Nephron (organoid): ENCODE data around the gene ODF2.
"Not testable (repeated sequence)": the region's sequence is repeated elsewhere in the genome, so short reads cannot be mapped to it uniquely, and the experiment has no call there.

Experiments
- H3K27ac Mint-ChIP-seq, 3 experiments: 2 replicates each; pipeline ENCODE4 v1.8.0; 2020; ENCODE audit warnings: mixed read lengths in 3 of 3, mild to moderate bottlenecking in 2 of 3, moderate library complexity in 1 of 3
- H3K27me3 Mint-ChIP-seq: 2 replicates; pipeline ENCODE4 v1.8.0; 2021; ENCODE audit warnings: low read depth, mild to moderate bottlenecking, moderate library complexity, mixed read lengths
- H3K36me3 Mint-ChIP-seq: 2 replicates; pipeline ENCODE4 v1.8.0; 2020; ENCODE audit warnings: low read depth, mixed read lengths
- H3K4me1 Mint-ChIP-seq: 2 replicates; pipeline ENCODE4 v1.8.0; 2020; ENCODE audit warnings: mixed read lengths
- H3K4me3 Mint-ChIP-seq, 3 experiments: 2 replicates each; pipeline ENCODE4 v1.8.0; 2020; ENCODE audit warnings: mild to moderate bottlenecking in 3 of 3, mixed read lengths in 3 of 3, moderate library complexity in 2 of 3
- H3K9me3 Mint-ChIP-seq: 2 replicates; pipeline ENCODE4 v1.8.0; 2020; ENCODE audit warnings: mixed read lengths
- CTCF ChIP-seq, 3 experiments: fragments of 200-600 bp; sonication (generic); IDR thresholded peaks; one replicate each; pipeline ENCODE4 v1.5.0; 2021; ENCODE audit warnings: antibody characterized with exemption in 3 of 3; ENCODE audit not compliant: unreplicated experiment in 3 of 3

The ODF2 gene

GRCh38 chr9:128411364-128412119 lies 44.3 kb upstream of the ODF2 start:
- Mint-ChIP-seq H3K4me3 (no peak overlapping the region), H3K4me1 (peaks cover 26% of the 10 kb centered on the region), H3K27ac (peak overlapping the region in 2 of 3 experiments; percentile 25 to 26), H3K9me3 (no peaks in the 10 kb centered on the region), H3K36me3 (no peaks in the 10 kb centered on the region), H3K27me3 (peaks cover 32% of the 10 kb centered on the region)
- TF ChIP-seq CTCF (IDR thresholded peaks at IDR 0.05; ENCODE audit: unreplicated experiment in 3 of 3): no peak

DNA sequence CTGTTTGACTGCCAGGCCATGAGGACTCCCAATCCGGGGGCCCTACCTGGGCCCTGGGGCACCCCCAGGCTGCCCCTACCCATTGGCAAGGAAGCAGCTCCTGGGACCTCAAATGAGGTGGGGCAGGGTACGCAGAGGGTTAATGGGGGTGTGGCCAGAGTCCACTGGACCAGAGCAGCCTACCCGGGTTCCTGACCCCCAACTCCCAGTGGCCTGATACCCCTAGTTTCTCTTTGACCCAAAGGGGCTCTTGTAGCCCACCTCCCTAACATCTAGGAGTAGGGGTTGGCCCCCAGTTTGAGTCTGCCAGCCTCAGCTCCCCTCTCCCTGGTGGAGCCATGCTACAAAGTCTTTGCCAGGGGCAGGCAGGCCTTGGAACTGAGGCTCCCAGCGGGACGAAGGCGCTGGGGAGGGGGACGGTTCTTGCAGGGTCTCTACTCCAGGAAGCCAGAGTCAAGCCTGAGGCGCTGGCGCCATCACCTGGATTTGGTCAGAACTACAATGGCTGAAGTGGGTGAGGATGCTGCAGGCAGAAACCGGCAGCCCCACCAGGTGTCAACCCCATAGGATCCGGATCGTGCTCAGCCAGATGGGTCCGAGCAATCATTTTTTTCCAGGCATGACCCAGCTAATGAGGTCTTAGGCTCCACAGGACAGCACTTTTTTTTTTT lies 43.6 kb upstream of the ODF2 start:
- Mint-ChIP-seq H3K27me3 (peaks cover 32% of the 10 kb centered on the region), H3K4me1 (peaks cover 24% of the 10 kb centered on the region), H3K9me3 (no peaks in the 10 kb centered on the region), H3K27ac (no peak overlapping the region), H3K4me3 (no peak overlapping the region), H3K36me3 (no peaks in the 10 kb centered on the region)
- peak; percentile 62 to 70 (median 67) for TF ChIP-seq CTCF (IDR thresholded peaks at IDR 0.05; ENCODE audit: unreplicated experiment in 3 of 3)

DNA sequence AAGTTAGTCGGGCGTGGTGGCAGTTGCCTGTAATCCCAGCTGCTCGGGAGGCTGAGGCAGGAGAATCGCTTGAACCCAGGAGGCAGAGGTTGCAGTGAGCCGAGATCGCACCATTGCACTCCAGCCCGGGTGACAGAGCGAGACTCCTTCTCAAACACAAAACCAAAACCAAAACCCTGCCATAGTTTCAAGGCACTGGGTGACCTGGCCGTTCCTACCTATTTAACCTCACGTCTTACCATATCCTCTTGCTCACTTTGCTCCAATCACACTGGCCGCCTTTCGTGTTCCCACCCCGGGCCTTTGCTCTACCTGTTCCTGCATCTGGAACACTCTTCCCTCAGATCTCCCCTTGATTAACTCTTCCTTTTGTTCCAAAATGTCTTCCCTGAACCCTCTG lies 42.1 kb upstream of the ODF2 start:
- H3K9me3 Mint-ChIP-seq, H3K27ac Mint-ChIP-seq, H3K4me3 Mint-ChIP-seq, H3K36me3 Mint-ChIP-seq: not testable (repeated sequence)
- peaks cover 32% of the 10 kb centered on the region for H3K27me3 Mint-ChIP-seq
- H3K4me1 Mint-ChIP-seq: peaks cover 17% of the 10 kb centered on the region

DNA sequence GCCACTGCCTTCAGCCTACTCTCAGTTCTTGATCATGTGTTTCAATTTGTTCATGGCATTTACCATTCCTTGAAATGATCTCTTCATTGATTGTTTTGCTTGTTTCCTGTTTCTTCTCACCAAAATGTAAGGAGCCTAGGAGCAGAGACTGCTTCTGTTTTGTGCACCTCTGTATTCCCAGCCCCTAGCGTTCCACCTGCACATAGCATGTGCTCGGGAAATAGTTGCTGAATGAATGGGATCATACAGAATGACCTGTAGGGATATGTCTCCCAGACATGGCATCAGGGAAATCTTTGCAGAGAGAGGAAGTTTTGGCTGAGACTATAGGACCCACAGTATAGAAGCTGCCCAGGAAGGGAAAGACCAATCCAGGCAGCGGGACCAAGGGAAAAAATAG lies 41.3 kb upstream of the ODF2 start:
- peaks cover 14% of the 10 kb centered on the region for H3K4me1 Mint-ChIP-seq
- no peaks in the 10 kb centered on the region for H3K36me3 Mint-ChIP-seq
- peak in 2 of 3 experiments; percentile 5 to 11 for TF ChIP-seq CTCF (IDR thresholded peaks at IDR 0.05; ENCODE audit: unreplicated experiment in 3 of 3)
- no peak overlapping the region for H3K4me3 Mint-ChIP-seq
- H3K27me3 Mint-ChIP-seq: peaks cover 32% of the 10 kb centered on the region
- H3K9me3 Mint-ChIP-seq: no peaks in the 10 kb centered on the region
- H3K27ac Mint-ChIP-seq: peak overlapping the region in 1 of 3 experiments; percentile 53

GRCh38 chr9:128415281-128415680 lies 40.5 kb upstream of the ODF2 start:
- H3K4me3 Mint-ChIP-seq: peak overlapping the region; percentile 40 to 73 (median 40)
- H3K4me1 Mint-ChIP-seq: peaks cover 14% of the 10 kb centered on the region
- H3K27ac Mint-ChIP-seq: peak overlapping the region in 2 of 3 experiments; percentile 76 to 91
- no peaks in the 10 kb centered on the region for H3K9me3 Mint-ChIP-seq
- TF ChIP-seq CTCF (IDR thresholded peaks at IDR 0.05; ENCODE audit: unreplicated experiment in 3 of 3): no peak
- H3K36me3 Mint-ChIP-seq: no peaks in the 10 kb centered on the region
- H3K27me3 Mint-ChIP-seq: peaks cover 25% of the 10 kb centered on the region

- Mint-ChIP-seq H3K27me3 (peaks cover 24% of the 10 kb centered on the region), H3K4me1 (peaks cover 14% of the 10 kb centered on the region), H3K4me3 (peak overlapping the region; percentile 11 to 73 (median 45)), H3K36me3 (no peaks in the 10 kb centered on the region), H3K9me3 (no peaks in the 10 kb centered on the region), H3K27ac (peak overlapping the region; percentile 75 to 91 (median 76))
- no peak for TF ChIP-seq CTCF (IDR thresholded peaks at IDR 0.05; ENCODE audit: unreplicated experiment in 3 of 3)
Observed at GRCh38 chr9:128416014-128416413, 39.8 kb upstream of the ODF2 start.
